ENCODE measurements around the gene RALA. TPM values are rescaled to one million over a fixed set of nuclear protein-coding genes. Genes with fewer than 3 reads are reported as not detected.

The RALA gene
- total RNA-seq, 1 experiment from 2014 or later = 27.3 TPM

DNA sequence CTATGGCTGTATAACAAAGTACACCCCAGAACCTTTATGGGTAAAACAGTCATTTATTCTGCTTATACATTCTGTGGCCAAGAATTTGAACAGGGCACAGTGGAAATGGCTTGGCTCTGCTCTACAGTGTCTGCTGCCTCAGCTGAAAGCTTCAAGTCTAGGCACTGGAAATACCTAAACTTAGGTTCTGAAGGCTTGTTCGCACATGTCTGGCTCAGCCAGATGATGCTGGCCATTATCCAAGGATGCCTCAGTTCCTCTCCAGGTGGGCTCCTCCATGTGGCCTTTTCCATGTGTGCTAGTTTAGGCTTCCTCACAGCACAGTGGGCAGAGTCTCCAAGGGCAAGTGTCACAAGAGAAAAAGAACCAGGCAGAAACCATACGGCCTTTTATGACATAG lies 76.8 kb downstream of the RALA start:
- CTCF ChIA-PET = no interaction called here
- H3K27ac ChIP-seq (ENCODE audit: low read depth, low read length) = no peak overlapping the region
- POLR2A ChIA-PET = interaction anchor here (0.6 kb wide), 1 partner anchor 16 kb away, joined by 3 read pairs; no protein-coding TSS in a partner anchor
- H2AFZ ChIP-seq (ENCODE audit: low read depth, low read length, poor library complexity, severe bottlenecking) = no peak overlapping the region
- no peak for DNase-seq (ENCODE audit: low read depth, low spot score)
- no peaks in the 10 kb centered on the region for H3K36me3 ChIP-seq (ENCODE audit: control insufficient read depth in 1 of 2, insufficient read depth in 2 of 2, low read length in 2 of 2)
- no peaks in the 10 kb centered on the region for H3K4me1 ChIP-seq (ENCODE audit: control insufficient read depth in 1 of 2, insufficient read depth in 2 of 2, low read length in 2 of 2)
- H3K9ac ChIP-seq (ENCODE audit: low read length) = no peak overlapping the region
- H3K27me3 ChIP-seq (ENCODE audit: insufficient read depth, low read length) = no peaks in the 10 kb centered on the region
- RAD21 ChIA-PET (ENCODE audit: low non-redundant PET in 1 of 2, low total read pairs in 2 of 2, uncharacterized antibody in 2 of 2, unreplicated experiment in 2 of 2) = no interaction called here
- no peaks in the 10 kb centered on the region for H3K79me2 ChIP-seq (ENCODE audit: insufficient read depth, low read length)
- intact Hi-C loops (cut with micrococcal nuclease) = no loop called here
- BruUV-seq (replicated peaks) = no TSS peak
- no peak for TF ChIP-seq EZH2phosphoT487 (IDR thresholded peaks at IDR 0.05; ENCODE audit: borderline replicate concordance)
- no peak for TF ChIP-seq TCF7L2 (IDR thresholded peaks at IDR 0.05; ENCODE audit: borderline replicate concordance, extremely low read depth, insufficient read depth, insufficient read length)
- TF ChIP-seq, protein P1, sequence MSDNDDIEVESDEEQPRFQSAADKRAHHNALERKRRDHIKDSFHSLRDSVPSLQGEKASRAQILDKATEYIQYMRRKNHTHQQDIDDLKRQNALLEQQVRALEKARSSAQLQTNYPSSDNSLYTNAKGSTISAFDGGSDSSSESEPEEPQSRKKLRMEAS (IDR thresholded peaks at IDR 0.05) = no peak
- no peak for TF ChIP-seq POLR2AphosphoS5 (IDR thresholded peaks at IDR 0.05; ENCODE audit: low read depth, low read length)
- TF ChIP-seq, protein P2, sequence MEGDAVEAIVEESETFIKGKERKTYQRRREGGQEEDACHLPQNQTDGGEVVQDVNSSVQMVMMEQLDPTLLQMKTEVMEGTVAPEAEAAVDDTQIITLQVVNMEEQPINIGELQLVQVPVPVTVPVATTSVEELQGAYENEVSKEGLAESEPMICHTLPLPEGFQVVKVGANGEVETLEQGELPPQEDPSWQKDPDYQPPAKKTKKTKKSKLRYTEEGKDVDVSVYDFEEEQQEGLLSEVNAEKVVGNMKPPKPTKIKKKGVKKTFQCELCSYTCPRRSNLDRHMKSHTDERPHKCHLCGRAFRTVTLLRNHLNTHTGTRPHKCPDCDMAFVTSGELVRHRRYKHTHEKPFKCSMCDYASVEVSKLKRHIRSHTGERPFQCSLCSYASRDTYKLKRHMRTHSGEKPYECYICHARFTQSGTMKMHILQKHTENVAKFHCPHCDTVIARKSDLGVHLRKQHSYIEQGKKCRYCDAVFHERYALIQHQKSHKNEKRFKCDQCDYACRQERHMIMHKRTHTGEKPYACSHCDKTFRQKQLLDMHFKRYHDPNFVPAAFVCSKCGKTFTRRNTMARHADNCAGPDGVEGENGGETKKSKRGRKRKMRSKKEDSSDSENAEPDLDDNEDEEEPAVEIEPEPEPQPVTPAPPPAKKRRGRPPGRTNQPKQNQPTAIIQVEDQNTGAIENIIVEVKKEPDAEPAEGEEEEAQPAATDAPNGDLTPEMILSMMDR (IDR thresholded peaks at IDR 0.05 in 2 of 3, conservative IDR thresholded peaks at IDR 0.05 in 1 of 3; ENCODE audit: borderline replicate concordance in 1 of 3, insufficient read depth in 1 of 3, low read depth in 2 of 3, low read length in 2 of 3) = no peak
- no peak for TF ChIP-seq CBX3 (IDR thresholded peaks at IDR 0.05; ENCODE audit: low read depth)
- TF ChIP-seq JUND (IDR thresholded peaks at IDR 0.05) = no peak
- no peak for TF ChIP-seq EGR1 (IDR thresholded peaks at IDR 0.05; ENCODE audit: low read depth)
- TF ChIP-seq, protein P3, sequence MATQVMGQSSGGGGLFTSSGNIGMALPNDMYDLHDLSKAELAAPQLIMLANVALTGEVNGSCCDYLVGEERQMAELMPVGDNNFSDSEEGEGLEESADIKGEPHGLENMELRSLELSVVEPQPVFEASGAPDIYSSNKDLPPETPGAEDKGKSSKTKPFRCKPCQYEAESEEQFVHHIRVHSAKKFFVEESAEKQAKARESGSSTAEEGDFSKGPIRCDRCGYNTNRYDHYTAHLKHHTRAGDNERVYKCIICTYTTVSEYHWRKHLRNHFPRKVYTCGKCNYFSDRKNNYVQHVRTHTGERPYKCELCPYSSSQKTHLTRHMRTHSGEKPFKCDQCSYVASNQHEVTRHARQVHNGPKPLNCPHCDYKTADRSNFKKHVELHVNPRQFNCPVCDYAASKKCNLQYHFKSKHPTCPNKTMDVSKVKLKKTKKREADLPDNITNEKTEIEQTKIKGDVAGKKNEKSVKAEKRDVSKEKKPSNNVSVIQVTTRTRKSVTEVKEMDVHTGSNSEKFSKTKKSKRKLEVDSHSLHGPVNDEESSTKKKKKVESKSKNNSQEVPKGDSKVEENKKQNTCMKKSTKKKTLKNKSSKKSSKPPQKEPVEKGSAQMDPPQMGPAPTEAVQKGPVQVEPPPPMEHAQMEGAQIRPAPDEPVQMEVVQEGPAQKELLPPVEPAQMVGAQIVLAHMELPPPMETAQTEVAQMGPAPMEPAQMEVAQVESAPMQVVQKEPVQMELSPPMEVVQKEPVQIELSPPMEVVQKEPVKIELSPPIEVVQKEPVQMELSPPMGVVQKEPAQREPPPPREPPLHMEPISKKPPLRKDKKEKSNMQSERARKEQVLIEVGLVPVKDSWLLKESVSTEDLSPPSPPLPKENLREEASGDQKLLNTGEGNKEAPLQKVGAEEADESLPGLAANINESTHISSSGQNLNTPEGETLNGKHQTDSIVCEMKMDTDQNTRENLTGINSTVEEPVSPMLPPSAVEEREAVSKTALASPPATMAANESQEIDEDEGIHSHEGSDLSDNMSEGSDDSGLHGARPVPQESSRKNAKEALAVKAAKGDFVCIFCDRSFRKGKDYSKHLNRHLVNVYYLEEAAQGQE (IDR thresholded peaks at IDR 0.05; ENCODE audit: low read depth) = no peak
- no peak for TF ChIP-seq SRF (IDR thresholded peaks at IDR 0.05; ENCODE audit: low read depth)
- no peak for TF ChIP-seq YY1 (IDR thresholded peaks at IDR 0.05; ENCODE audit: extremely low read depth, insufficient replicate concordance, low read depth, low read length)
- no peaks in the 10 kb centered on the region for H3K9me3 ChIP-seq (ENCODE audit: control insufficient read depth in 1 of 2, insufficient read depth in 1 of 2, low read depth in 1 of 2, low read length in 2 of 2)
- no peak overlapping the region for H3K4me2 ChIP-seq (ENCODE audit: low read length)
- ATAC-seq = no peak
- no peaks in the 10 kb centered on the region for H3K9me2 ChIP-seq (ENCODE audit: insufficient read depth)
- H3K4me3 ChIP-seq (replicated peaks in 1 of 2; ENCODE audit: low read depth in 1 of 2, low read length in 2 of 2) = no peak overlapping the region
- H4K20me1 ChIP-seq (ENCODE audit: insufficient read depth) = no peaks in the 10 kb centered on the region
